ENCODE data around the gene NBEA.

- no peak for TF ChIP-seq CTCF (IDR thresholded peaks at IDR 0.05)
- TF ChIP-seq POLR2A (IDR thresholded peaks at IDR 0.05) = no peak
Observed at GRCh38 chr13:35016362-35017112, 74.5 kb downstream of the NBEA start.

All from heart left ventricle (tissue), 13 donors.